Measurements from ENCODE around the gene SLC25A42.
"Not testable (repeated sequence)": the region's sequence is repeated elsewhere in the genome, so short reads cannot be mapped to it uniquely, and the experiment has no call there.

SLC25A42 gene
- 11.1 to 37.9 (median 19.5) reads per million in 9 experiments for total RNA-seq

- H3K9me3 Mint-ChIP-seq = no peaks in the 10 kb centered on the region
- H3K4me1 Mint-ChIP-seq (ENCODE audit: low read depth in 2 of 2) = peaks cover 22 to 31% of the 10 kb centered on the region in 2 donors
- DNase-seq (peak; percentile 98 to 99 (median 99)), ATAC-seq (replicated peaks) (peak; percentile 90)
- H3K27ac Mint-ChIP-seq = peak within 1 kb of the TSS; percentile 81 to 89
- H3K27me3 Mint-ChIP-seq = no peaks in the 10 kb centered on the region
- H3K36me3 Mint-ChIP-seq (ENCODE audit: insufficient read depth) = peaks cover 16% of the 10 kb centered on the region
- H3K4me3 Mint-ChIP-seq = peak within 1 kb of the TSS; percentile 89 to 92
Observed at GRCh38 chr19:19063183-19064097, at the start of gene SLC25A42. Gene SLC25A42 (plus strand): TSS chr19:19063994. CDS start chr19:19096125, 32,131 bp downstream.

GRCh38 chr19:19021115-19021514 is 42.7 kb upstream of the SLC25A42 start:
- ATAC-seq (replicated peaks) (no peak), DNase-seq (no peak)
- Mint-ChIP-seq H3K27ac (no peak overlapping the region), H3K9me3 (no peaks in the 10 kb centered on the region), H3K4me1 (ENCODE audit: low read depth in 2 of 2) (peaks cover 19 to 21% of the 10 kb centered on the region in 2 donors), H3K27me3 (no peaks in the 10 kb centered on the region), H3K36me3 (ENCODE audit: insufficient read depth) (peaks cover 72% of the 10 kb centered on the region), H3K4me3 (no peak overlapping the region)

- Mint-ChIP-seq H3K4me3 (no peak overlapping the region), H3K9me3 (no peaks in the 10 kb centered on the region), H3K36me3 (ENCODE audit: insufficient read depth) (peaks cover 68% of the 10 kb centered on the region), H3K27ac (peak overlapping the region; percentile 81 to 85), H3K27me3 (no peaks in the 10 kb centered on the region), H3K4me1 (ENCODE audit: low read depth in 2 of 2) (peaks cover 21 to 23% of the 10 kb centered on the region in 2 donors)
- no peak for ATAC-seq (replicated peaks)
- DNase-seq = no peak
Observed at GRCh38 chr19:19022380-19022961, 41.3 kb upstream of the SLC25A42 start.

- not testable (repeated sequence) for H3K27me3 Mint-ChIP-seq; H3K9me3 Mint-ChIP-seq; DNase-seq; H3K4me3 Mint-ChIP-seq; ATAC-seq (replicated peaks)
- H3K36me3 Mint-ChIP-seq (ENCODE audit: insufficient read depth) = peaks cover 71% of the 10 kb centered on the region
- H3K4me1 Mint-ChIP-seq (ENCODE audit: low read depth in 2 of 2) = peaks cover 27 to 30% of the 10 kb centered on the region in 2 donors
- H3K27ac Mint-ChIP-seq = peak overlapping the region; percentile 81 to 85
Observed at GRCh38 chr19:19023376-19023775, 40.4 kb upstream of the SLC25A42 start.

GRCh38 chr19:19025861-19026260 is 37.9 kb upstream of the SLC25A42 start:
- Mint-ChIP-seq H3K4me1 (ENCODE audit: low read depth in 2 of 2) (peaks cover 27 to 33% of the 10 kb centered on the region in 2 donors), H3K27ac (peak overlapping the region in 1 of 2 donors; percentile 39), H3K36me3 (ENCODE audit: insufficient read depth) (peaks cover 77% of the 10 kb centered on the region), H3K4me3 (no peak overlapping the region), H3K27me3 (no peaks in the 10 kb centered on the region), H3K9me3 (no peaks in the 10 kb centered on the region)
- DNase-seq = no peak
- ATAC-seq (replicated peaks) = no peak

- Mint-ChIP-seq H3K4me1 (ENCODE audit: low read depth in 2 of 2) (peaks cover 27 to 33% of the 10 kb centered on the region in 2 donors), H3K27ac (peak overlapping the region; percentile 39 to 56), H3K36me3 (ENCODE audit: insufficient read depth) (peaks cover 82% of the 10 kb centered on the region), H3K27me3 (no peaks in the 10 kb centered on the region), H3K9me3 (no peaks in the 10 kb centered on the region), H3K4me3 (no peak overlapping the region)
- ATAC-seq (replicated peaks) = no peak
- no peak for DNase-seq
Observed at GRCh38 chr19:19026299-19026971, 37.4 kb upstream of the SLC25A42 start.

- no peak for ATAC-seq (replicated peaks)
- DNase-seq = no peak
- no peaks in the 10 kb centered on the region for H3K9me3 Mint-ChIP-seq
- peaks cover 75% of the 10 kb centered on the region for H3K36me3 Mint-ChIP-seq (ENCODE audit: insufficient read depth)
- peak overlapping the region; percentile 56 to 73 for H3K27ac Mint-ChIP-seq
- H3K4me1 Mint-ChIP-seq (ENCODE audit: low read depth in 2 of 2) = peaks cover 30 to 36% of the 10 kb centered on the region in 2 donors
- H3K4me3 Mint-ChIP-seq = no peak overlapping the region
- no peaks in the 10 kb centered on the region for H3K27me3 Mint-ChIP-seq
Observed at GRCh38 chr19:19027228-19027627, 36.6 kb upstream of the SLC25A42 start.

GRCh38 chr19:19028526-19028925 is 35.3 kb upstream of the SLC25A42 start:
- DNase-seq = no peak
- H3K27ac Mint-ChIP-seq = peak overlapping the region; percentile 68 to 73
- no peaks in the 10 kb centered on the region for H3K9me3 Mint-ChIP-seq
- ATAC-seq (replicated peaks) = no peak
- peaks cover 22 to 30% of the 10 kb centered on the region in 2 donors for H3K4me1 Mint-ChIP-seq (ENCODE audit: low read depth in 2 of 2)
- no peak overlapping the region for H3K4me3 Mint-ChIP-seq
- H3K27me3 Mint-ChIP-seq = no peaks in the 10 kb centered on the region
- H3K36me3 Mint-ChIP-seq (ENCODE audit: insufficient read depth) = peaks cover 79% of the 10 kb centered on the region

GRCh38 chr19:19031891-19032290 is 31.9 kb upstream of the SLC25A42 start:
- Mint-ChIP-seq H3K9me3 (no peaks in the 10 kb centered on the region), H3K36me3 (ENCODE audit: insufficient read depth) (peaks cover 61% of the 10 kb centered on the region), H3K27ac (peak overlapping the region; percentile 72 to 86), H3K4me1 (ENCODE audit: low read depth in 2 of 2) (peaks cover 24 to 32% of the 10 kb centered on the region in 2 donors), H3K4me3 (peak overlapping the region; percentile 81 to 82), H3K27me3 (no peaks in the 10 kb centered on the region)
- DNase-seq (no peak), ATAC-seq (replicated peaks) (no peak)

GRCh38 chr19:19032420-19033175 is 31.2 kb upstream of the SLC25A42 start:
- DNase-seq (peak; percentile 45 to 55 (median 48)), ATAC-seq (replicated peaks) (peak; percentile 11)
- H3K27ac Mint-ChIP-seq = peak overlapping the region; percentile 72 to 86
- peak overlapping the region; percentile 81 to 82 for H3K4me3 Mint-ChIP-seq
- H3K9me3 Mint-ChIP-seq = no peaks in the 10 kb centered on the region
- H3K36me3 Mint-ChIP-seq (ENCODE audit: insufficient read depth) = peaks cover 56% of the 10 kb centered on the region
- H3K27me3 Mint-ChIP-seq = no peaks in the 10 kb centered on the region
- H3K4me1 Mint-ChIP-seq (ENCODE audit: low read depth in 2 of 2) = peaks cover 23 to 27% of the 10 kb centered on the region in 2 donors

- Mint-ChIP-seq H3K4me3 (peak overlapping the region; percentile 81 to 82), H3K4me1 (ENCODE audit: low read depth in 2 of 2) (peaks cover 19 to 23% of the 10 kb centered on the region in 2 donors), H3K27ac (peak overlapping the region; percentile 72 to 86), H3K36me3 (ENCODE audit: insufficient read depth) (peaks cover 51% of the 10 kb centered on the region), H3K27me3 (no peaks in the 10 kb centered on the region), H3K9me3 (no peaks in the 10 kb centered on the region)
- ATAC-seq (replicated peaks) = no peak
- DNase-seq = no peak
Observed at GRCh38 chr19:19033176-19033425, 30.7 kb upstream of the SLC25A42 start.

- peaks cover 17 to 18% of the 10 kb centered on the region in 2 donors for H3K4me1 Mint-ChIP-seq (ENCODE audit: low read depth in 2 of 2)
- H3K4me3 Mint-ChIP-seq = peak within 1 kb of the TSS; percentile 81 to 82
- ATAC-seq (replicated peaks) (peak; percentile 80), DNase-seq (peak; percentile 86)
- no peaks in the 10 kb centered on the region for H3K27me3 Mint-ChIP-seq
- H3K27ac Mint-ChIP-seq = peak within 1 kb of the TSS; percentile 86 to 87
- no peaks in the 10 kb centered on the region for H3K9me3 Mint-ChIP-seq
- peaks cover 45% of the 10 kb centered on the region for H3K36me3 Mint-ChIP-seq (ENCODE audit: insufficient read depth)
Observed at GRCh38 chr19:19033426-19034203, 30.2 kb upstream of the SLC25A42 start, which contains the start of the genes ARMC6 and SUGP2. Gene ARMC6 (plus strand): TSS chr19:19033603. CDS start chr19:19034210, 607 bp downstream. Gene SUGP2 (minus strand): TSS chr19:19033517. CDS start chr19:19031071, 2,446 bp downstream.

Data from effector memory CD8-positive, alpha-beta T cell (primary cell).